ENCODE measurements around the gene ALCAM.

- no peak for TF ChIP-seq CTCF (conservative IDR thresholded peaks at IDR 0.05 in 1 of 2, IDR thresholded peaks at IDR 0.05 in 1 of 2; ENCODE audit: extremely low read depth in 1 of 2, insufficient read depth in 1 of 2, low read depth in 1 of 2, low read length in 2 of 2)
- TF ChIP-seq EZH2 (IDR thresholded peaks at IDR 0.05; ENCODE audit: borderline replicate concordance, low read length), result no peak
These were observed 175.7 kb downstream of the ALCAM start for GRCh38 chr3:105542282-105543019.
